BLaER1 treated with 17β-estradiol and CSF1 and Interleukin-3, amounts not matched to agents 10 nM and 100 nM (cell line): ENCODE results near the gene PLXNB1.

ENCODE experiments used
- H3K27ac ChIP-seq, 11 experiments: shearing (Covaris generic); formaldehyde crosslinking; 2 replicates each; pipeline ENCODE4 v1.8.1; 2022
- H3K27me3 ChIP-seq, 11 experiments: shearing (Covaris generic); formaldehyde crosslinking; 2 replicates each; pipeline ENCODE4 v1.8.1; 2022
- H3K36me3 ChIP-seq, 11 experiments: shearing (Covaris generic); formaldehyde crosslinking; 2 replicates each; pipeline ENCODE4 v1.8.1; 2022
- H3K4me1 ChIP-seq, 10 experiments: shearing (Covaris generic); formaldehyde crosslinking; 2 replicates each; pipeline ENCODE4 v1.8.1; 2022
- H3K4me2 ChIP-seq, 11 experiments: shearing (Covaris generic); formaldehyde crosslinking; 2 replicates each; pipeline ENCODE4 v1.8.1; 2022
- H3K4me3 ChIP-seq, 10 experiments: shearing (Covaris generic); formaldehyde crosslinking; 2 replicates each; pipeline ENCODE4 v1.8.1; 2022
- H3K9ac ChIP-seq, 11 experiments: shearing (Covaris generic); formaldehyde crosslinking; 2 replicates each; pipeline ENCODE4 v1.8.1; 2022
- H3K9me3 ChIP-seq, 11 experiments: shearing (Covaris generic); formaldehyde crosslinking; replicated peaks in 1 of 11; 2 replicates each; pipeline ENCODE4 v1.8.1; 2022
- H4K20me1 ChIP-seq, 11 experiments: shearing (Covaris generic); formaldehyde crosslinking; 2 replicates each; pipeline ENCODE4 v1.8.1; 2022
- Cebpa-rat ChIP-seq, 11 experiments: shearing (Covaris generic); IDR thresholded peaks; 2 replicates each; pipeline ENCODE4 v1.8.1; 2022

The PLXNB1 gene

DNA sequence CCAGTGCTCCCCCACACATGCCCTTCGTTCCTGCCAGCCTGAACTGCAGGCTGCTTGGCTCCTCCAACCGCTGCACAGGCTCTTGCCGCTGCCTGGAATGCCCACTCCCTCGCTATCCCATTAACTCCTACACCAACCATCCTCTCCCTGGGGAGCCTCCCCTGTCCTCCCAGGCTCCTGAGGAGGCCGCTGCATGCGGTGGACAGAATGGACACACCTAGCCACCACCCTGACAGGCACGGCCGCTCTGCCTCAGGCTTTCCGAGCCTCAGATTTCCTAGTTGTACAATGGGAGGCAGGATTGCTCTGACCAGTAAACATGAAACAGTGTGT, 2.3 kb downstream of the PLXNB1 start:
- H3K4me1 ChIP-seq, result peaks cover 50 to 77% (median 70%) of the 10 kb centered on the region in 10 experiments
- peak overlapping the region; percentile 89 to 100 (median 97); a peak in 21 of 22 replicates for H3K9ac ChIP-seq
- H3K4me3 ChIP-seq, result peak overlapping the region in 9 of 10 experiments; percentile 88 to 97 (median 92); a peak in 18 of 20 replicates
- H3K9me3 ChIP-seq, result no peaks in the 10 kb centered on the region
- TF ChIP-seq Cebpa-rat (IDR thresholded peaks at IDR 0.05), result no peak
- peak overlapping the region in 9 of 11 experiments; percentile 52 to 99 (median 97); a peak in 18 of 22 replicates for H3K27ac ChIP-seq
- H3K4me2 ChIP-seq, result peak overlapping the region; percentile 87 to 100 (median 98)
- H4K20me1 ChIP-seq, result peaks cover 0 to 58% (median 47%) of the 10 kb centered on the region in 11 experiments; a peak in 18 of 22 replicates
- peaks cover 8 to 35% (median 29%) of the 10 kb centered on the region in 11 experiments for H3K36me3 ChIP-seq
- no peaks in the 10 kb centered on the region for H3K27me3 ChIP-seq

DNA sequence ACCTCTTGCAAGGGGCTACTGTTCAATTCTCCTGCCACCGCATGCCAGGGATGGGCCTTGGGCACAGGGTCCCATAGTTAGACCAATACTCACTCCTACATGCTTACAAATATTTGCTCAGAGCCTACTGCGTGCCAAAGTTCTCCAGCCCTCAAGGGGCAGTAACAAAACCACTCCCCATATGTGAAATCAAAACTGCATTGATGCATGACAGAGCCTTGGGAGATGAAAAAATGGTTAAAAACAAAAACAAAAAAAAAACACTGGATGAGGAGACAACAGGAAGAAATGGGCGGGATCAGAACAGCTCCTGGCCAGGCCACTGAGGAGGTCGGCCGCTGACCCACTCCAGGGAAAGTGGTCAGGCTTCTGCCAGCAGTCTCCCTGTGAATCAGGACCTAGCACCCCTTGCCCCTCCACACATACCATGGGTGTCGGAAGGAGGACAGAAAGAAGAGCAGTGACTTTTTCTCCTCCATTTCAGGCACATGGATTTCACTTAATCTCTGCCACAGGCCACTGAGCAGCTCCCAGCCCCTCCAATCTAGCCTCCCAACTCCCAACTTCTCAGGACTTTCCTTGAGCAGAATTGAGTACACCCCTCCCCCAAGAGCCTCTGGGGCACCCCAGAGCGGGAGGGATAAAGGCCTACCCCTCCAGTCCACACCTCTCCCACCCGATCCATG, 2.8 kb downstream of the PLXNB1 start:
- Histone ChIP-seq H3K4me3 (peak overlapping the region in 9 of 10 experiments; percentile 88 to 97 (median 92); a peak in 17 of 20 replicates), H3K27me3 (no peaks in the 10 kb centered on the region), H3K9ac (peak overlapping the region; percentile 1 to 100 (median 97); a peak in 21 of 22 replicates), H4K20me1 (peaks cover 0 to 63% (median 52%) of the 10 kb centered on the region in 11 experiments; a peak in 18 of 22 replicates), H3K9me3 (no peaks in the 10 kb centered on the region), H3K36me3 (peaks cover 3 to 34% (median 25%) of the 10 kb centered on the region in 11 experiments; a peak in 21 of 22 replicates), H3K4me1 (peaks cover 53 to 82% (median 75%) of the 10 kb centered on the region in 10 experiments), H3K4me2 (peak overlapping the region; percentile 87 to 100 (median 98)), H3K27ac (peak overlapping the region in 9 of 11 experiments; percentile 52 to 99 (median 97); a peak in 18 of 22 replicates)
- no peak for TF ChIP-seq Cebpa-rat (IDR thresholded peaks at IDR 0.05)

GRCh38 chr3:48426401-48426909, 3.4 kb downstream of the PLXNB1 start:
- peak overlapping the region; percentile 87 to 100 (median 98) for H3K4me2 ChIP-seq
- peaks cover 53 to 85% (median 78%) of the 10 kb centered on the region in 10 experiments for H3K4me1 ChIP-seq

DNA sequence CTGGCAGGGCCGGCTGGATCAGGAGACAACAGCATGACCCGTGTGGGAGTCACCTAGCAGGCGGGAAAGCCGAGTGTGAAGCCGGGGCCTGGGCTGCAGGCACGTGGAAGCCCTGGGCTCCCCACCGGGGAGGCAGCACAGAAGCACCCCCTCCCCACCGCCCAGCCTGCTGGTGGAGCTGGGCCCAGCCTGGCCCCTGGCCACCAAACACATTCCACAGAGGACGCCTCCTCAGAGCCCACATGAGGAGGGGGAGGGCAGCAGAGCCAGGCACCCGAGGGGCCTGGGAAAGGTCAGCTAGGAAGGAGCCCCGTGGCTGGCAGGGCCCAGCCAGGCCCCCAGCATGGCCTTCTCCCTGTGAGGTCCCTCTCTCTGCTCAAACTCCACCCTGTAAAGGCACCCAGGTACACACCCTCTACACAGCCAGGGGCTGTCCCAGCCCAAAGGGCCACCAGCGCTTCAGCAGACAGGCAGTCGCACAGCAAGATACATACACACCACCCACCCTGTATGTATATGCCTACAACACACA, 4.5 kb downstream of the PLXNB1 start:
- Histone ChIP-seq H3K36me3 (peaks cover 0 to 51% (median 37%) of the 10 kb centered on the region in 11 experiments; a peak in 19 of 22 replicates), H3K9ac (peak overlapping the region in 10 of 11 experiments; percentile 21 to 100 (median 98); a peak in 17 of 22 replicates), H3K4me2 (peak overlapping the region; percentile 35 to 100 (median 97); a peak in 21 of 22 replicates), H3K4me1 (peaks cover 53 to 75% (median 74%) of the 10 kb centered on the region in 10 experiments), H4K20me1 (peaks cover 0 to 81% (median 69%) of the 10 kb centered on the region in 11 experiments; a peak in 18 of 22 replicates), H3K4me3 (0 out of 20 replicates have a peak overlapping the region, but pooled peaks of 1 of the 10 experiments have one; percentile 89), H3K27me3 (no peaks in the 10 kb centered on the region), H3K9me3 (no peaks in the 10 kb centered on the region), H3K27ac (peak overlapping the region in 9 of 11 experiments; percentile 52 to 99 (median 97); a peak in 15 of 22 replicates)
- no peak for TF ChIP-seq Cebpa-rat (IDR thresholded peaks at IDR 0.05)

More at GRCh38 chr3:48426401-48426909, 3.4 kb downstream of the PLXNB1 start:
- Histone ChIP-seq H3K27me3 (no peaks in the 10 kb centered on the region), H3K36me3 (peaks cover 0 to 40% (median 28%) of the 10 kb centered on the region in 11 experiments; a peak in 18 of 22 replicates), H3K4me3 (peak overlapping the region in 8 of 10 experiments; percentile 88 to 97 (median 93); a peak in 16 of 20 replicates), H3K9me3 (no peaks in the 10 kb centered on the region), H3K27ac (peak overlapping the region in 9 of 11 experiments; percentile 52 to 99 (median 97); a peak in 18 of 22 replicates), H4K20me1 (peaks cover 0 to 70% (median 58%) of the 10 kb centered on the region in 11 experiments; a peak in 18 of 22 replicates), H3K9ac (peak overlapping the region; percentile 21 to 100 (median 97); a peak in 20 of 22 replicates)
- no peak for TF ChIP-seq Cebpa-rat (IDR thresholded peaks at IDR 0.05)

GRCh38 chr3:48423883-48424695, 5.8 kb downstream of the PLXNB1 start:
- Histone ChIP-seq H3K4me2 (peak overlapping the region in 9 of 11 experiments; percentile 71 to 100 (median 97); a peak in 17 of 22 replicates), H4K20me1 (peaks cover 0 to 92% (median 77%) of the 10 kb centered on the region in 11 experiments; a peak in 18 of 22 replicates), H3K27ac (peak overlapping the region in 5 of 11 experiments; percentile 13 to 98 (median 16); a peak in 7 of 22 replicates), H3K27me3 (no peaks in the 10 kb centered on the region), H3K9ac (peak overlapping the region in 7 of 11 experiments; percentile 20 to 99 (median 98); a peak in 7 of 22 replicates), H3K36me3 (peaks cover 2 to 62% (median 47%) of the 10 kb centered on the region in 11 experiments; a peak in 19 of 22 replicates), H3K4me3 (no peak overlapping the region), H3K4me1 (peaks cover 53 to 71% (median 66%) of the 10 kb centered on the region in 10 experiments), H3K9me3 (no peaks in the 10 kb centered on the region)
- no peak for TF ChIP-seq Cebpa-rat (IDR thresholded peaks at IDR 0.05)

GRCh38 chr3:48423241-48423882, 6.5 kb downstream of the PLXNB1 start:
- H3K9me3 ChIP-seq, result no peaks in the 10 kb centered on the region
- peak overlapping the region in 5 of 11 experiments; percentile 13 to 98 (median 22); a peak in 6 of 22 replicates for H3K27ac ChIP-seq
- H3K9ac ChIP-seq, result peak overlapping the region in 9 of 11 experiments; percentile 12 to 98 (median 42); a peak in 11 of 22 replicates
- peaks cover 0 to 99% (median 82%) of the 10 kb centered on the region in 11 experiments; a peak in 18 of 22 replicates for H4K20me1 ChIP-seq
- H3K4me3 ChIP-seq, result no peak overlapping the region
- peaks cover 9 to 69% (median 54%) of the 10 kb centered on the region in 11 experiments; a peak in 21 of 22 replicates for H3K36me3 ChIP-seq
- no peak for TF ChIP-seq Cebpa-rat (IDR thresholded peaks at IDR 0.05)
- peaks cover 52 to 71% (median 65%) of the 10 kb centered on the region in 10 experiments for H3K4me1 ChIP-seq
- no peaks in the 10 kb centered on the region for H3K27me3 ChIP-seq
- H3K4me2 ChIP-seq, result peak overlapping the region; percentile 42 to 100 (median 90); a peak in 21 of 22 replicates

GRCh38 chr3:48422681-48423080, 7.2 kb downstream of the PLXNB1 start:
- Histone ChIP-seq H3K9ac (peak overlapping the region in 9 of 11 experiments; percentile 12 to 98 (median 42); a peak in 14 of 22 replicates), H3K4me1 (peaks cover 45 to 64% (median 59%) of the 10 kb centered on the region in 10 experiments), H3K9me3 (no peaks in the 10 kb centered on the region), H4K20me1 (peaks cover 0 to 99% (median 85%) of the 10 kb centered on the region in 11 experiments; a peak in 18 of 22 replicates), H3K36me3 (peaks cover 16 to 76% (median 61%) of the 10 kb centered on the region in 11 experiments; a peak in 21 of 22 replicates), H3K4me3 (no peak overlapping the region), H3K4me2 (peak overlapping the region; percentile 42 to 100 (median 90)), H3K27ac (peak overlapping the region in 7 of 11 experiments; percentile 10 to 47 (median 19); a peak in 10 of 22 replicates), H3K27me3 (no peaks in the 10 kb centered on the region)
- no peak for TF ChIP-seq Cebpa-rat (IDR thresholded peaks at IDR 0.05)
